Retina (tissue), 1 donor: ENCODE results near the gene PBX1.
A peak's percentile ranks its signal among the peaks of the same experiment; 100 is the strongest.

Source experiments
- DNase-seq: peaks from one replicate; pipeline ENCODE4 v3.0.0-alpha.2; 2016

The PBX1 gene

DNA sequence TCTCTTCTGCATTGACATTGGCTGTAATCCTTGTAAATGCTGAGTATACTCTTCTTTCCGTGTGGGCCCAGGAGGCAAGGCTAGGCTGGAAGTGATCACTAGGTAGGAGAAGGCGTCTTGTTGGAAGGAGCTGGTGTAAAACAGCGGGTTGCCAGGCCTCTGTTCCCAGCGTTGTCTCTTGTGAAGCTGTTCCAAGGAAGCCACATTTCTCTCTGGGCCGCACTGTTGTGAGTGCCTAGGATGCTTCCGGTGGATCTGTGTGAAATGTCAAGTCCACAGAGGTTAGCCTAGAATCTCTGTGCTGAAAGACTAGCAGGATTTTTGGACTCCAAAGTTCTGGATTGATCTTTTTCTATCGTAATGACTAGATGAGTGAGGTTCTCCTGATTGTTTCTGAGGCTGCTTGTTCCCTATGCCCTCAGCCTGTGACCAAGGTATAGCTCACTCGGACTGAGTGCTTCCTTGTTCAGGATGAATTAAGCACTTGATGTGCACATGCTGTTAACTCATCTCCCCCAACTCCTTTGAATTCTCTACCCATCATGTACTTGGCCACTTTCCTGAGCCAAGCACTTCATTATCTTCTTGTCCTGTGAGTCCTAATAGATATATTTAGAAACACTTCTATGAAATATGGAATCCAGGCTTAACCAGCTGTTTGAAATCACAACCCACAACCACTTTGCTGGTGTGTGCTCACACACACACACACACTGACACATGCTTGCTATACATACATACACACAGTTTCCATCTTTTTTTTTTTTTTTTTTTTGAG lies 63.3 kb downstream of the PBX1 start:
- no peak for DNase-seq

DNA sequence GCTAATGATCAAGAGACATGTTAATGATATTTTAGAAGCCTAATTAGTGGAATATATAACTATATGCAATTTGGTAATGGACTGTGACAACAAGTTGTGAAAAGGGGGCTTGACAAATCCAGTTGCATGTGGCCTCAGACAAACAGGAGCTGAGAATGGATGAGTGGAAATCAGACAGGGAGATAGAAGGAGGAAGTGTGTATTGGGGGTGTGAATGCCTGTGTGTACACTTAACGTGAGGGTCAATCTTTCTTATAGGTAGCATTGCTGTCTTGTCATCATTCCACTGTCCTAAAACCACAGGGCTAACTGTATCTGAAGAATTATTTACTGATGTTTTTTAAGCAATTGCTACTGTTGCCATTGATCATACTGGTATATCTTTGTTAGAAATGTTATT lies 64.8 kb downstream of the PBX1 start:
- no peak for DNase-seq

DNA sequence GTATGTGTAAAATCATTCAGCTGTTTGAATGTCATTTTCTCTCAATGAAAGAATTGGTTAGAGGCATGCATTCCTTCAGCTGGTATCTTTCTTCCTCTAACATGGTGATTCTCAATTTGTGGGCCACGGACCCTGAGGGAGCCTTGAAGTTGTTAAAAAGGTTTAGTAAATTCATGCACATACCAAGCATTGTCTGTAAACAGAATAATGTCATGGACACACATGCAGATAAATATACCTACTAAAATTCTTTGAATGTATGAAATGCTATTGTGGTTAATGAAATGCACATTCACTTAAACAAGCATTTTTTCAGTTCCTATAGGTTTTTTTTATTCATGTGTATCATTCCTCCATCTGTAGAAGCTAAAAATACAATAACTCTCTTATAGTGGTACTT lies 65.4 kb downstream of the PBX1 start:
- no peak for DNase-seq

DNA sequence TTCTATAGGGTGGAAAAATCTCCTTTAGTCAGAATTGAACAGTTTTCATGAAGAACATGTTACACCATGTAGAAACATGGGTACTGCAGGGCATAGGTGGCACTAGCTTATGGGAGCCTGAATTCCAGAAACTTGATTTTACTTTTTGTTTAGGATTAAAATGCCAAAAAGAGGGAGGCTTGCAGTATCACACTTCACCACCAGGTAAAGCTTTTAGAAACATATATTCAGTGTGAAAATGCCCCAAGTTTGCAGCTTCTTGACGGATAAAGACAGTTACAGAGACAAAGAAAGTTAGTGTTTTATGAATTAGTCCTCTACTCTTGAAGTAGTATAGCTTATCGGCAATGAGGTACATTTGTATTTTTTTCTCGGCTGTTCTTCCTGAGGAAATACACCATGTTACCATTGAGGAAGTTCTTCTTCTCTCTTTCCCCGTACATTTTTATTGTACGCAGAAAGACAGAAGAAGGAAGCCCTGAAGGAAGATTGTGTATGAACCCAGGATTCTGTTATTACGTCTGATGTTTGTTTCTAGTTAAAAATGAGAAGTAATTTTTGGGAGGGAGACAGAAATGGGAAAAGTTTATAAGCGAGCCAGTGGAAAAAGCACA lies 66.1 kb downstream of the PBX1 start:
- DNase-seq = no peak

DNA sequence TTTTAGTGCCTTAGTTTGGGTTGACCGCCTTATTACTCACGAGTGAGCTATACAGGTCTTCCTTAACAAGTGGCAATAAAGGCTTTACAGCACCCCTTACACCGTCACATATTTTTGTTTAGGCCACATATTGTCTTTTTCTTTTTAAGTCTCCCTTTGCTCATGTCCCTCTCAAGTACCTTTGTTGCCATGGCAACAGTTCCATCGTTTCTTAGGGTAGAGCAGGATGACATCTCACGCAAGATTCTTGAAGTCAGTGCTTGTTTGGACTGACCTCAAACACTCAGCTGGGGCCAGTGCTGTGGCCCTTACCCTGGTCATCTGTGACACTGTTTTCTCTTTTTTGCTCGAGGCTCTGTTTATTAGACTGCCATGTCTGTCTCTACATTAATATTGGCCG lies 69.8 kb downstream of the PBX1 start:
- no peak for DNase-seq

DNA sequence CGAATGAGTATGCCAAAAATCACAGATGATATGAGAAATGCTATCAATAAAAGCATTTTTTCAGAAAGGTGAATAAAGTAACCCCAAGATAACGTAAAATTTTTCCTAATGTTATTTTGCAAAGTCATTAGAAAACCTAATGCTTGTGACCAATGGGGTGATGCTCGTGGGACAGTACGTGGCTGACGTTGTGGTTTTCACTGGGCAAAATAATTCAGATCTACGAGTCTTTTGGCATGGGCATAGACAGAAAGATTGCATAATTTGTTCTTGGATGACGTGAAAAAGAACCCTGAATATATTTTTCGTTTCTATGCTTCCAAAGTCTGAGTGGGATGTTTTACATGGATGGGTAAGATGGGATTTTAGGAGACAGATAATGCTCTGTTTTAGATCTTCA lies 71.0 kb downstream of the PBX1 start:
- no peak for DNase-seq

DNA sequence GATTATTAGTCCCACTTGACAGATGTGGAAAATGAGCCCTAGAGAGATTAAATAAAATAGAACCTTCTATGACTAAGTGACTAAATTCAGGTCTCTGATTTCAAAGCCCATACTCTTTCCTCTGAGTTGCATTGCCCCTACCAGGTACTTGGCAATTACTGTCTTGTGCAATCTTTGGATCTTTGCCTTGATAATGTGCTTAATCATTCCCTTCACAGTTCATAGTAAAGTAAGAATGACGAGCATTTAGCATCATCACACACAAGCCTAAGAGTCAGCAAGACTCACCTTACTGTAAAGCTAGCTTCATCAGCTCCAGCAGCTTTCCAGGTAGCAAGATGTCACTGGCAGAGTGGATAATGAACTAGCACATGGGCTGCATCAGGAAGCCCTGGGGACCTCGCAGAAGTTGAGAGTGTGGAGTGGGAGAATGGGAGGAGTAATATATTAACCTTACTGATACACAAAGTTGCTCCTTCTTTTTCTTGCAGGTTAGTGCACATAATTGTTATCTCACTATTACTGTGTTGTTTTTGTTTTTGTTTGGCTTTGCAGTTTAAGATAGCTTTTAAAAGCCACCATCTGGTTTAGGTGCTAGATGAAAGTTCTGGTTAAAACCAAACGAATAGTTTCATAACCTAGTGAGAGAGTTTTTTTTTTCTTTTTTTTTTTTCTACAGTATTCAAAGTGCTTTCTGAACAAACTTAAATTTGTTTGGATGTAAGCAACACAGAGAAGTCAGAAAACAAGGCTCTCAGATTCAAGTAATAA lies 71.8 kb downstream of the PBX1 start:
- DNase-seq = no peak

DNA sequence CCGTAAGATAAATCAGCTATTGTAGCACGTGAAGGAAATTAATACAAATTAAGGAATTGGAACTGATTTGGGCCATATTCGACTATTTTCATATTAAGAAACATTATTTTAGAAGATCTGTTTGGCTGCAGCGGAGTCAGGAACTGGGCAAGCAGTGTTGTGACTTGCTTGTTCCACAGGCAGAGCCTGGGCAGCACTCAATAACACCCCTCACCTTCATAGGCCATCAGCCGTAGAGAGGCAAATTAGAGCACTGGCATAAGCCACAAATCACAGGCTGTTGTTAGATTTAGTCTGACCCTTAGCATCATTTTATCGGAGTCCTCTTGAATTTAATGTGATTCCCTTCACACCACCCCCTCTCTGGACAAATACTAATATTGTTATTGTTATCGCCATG lies 72.8 kb downstream of the PBX1 start:
- DNase-seq = no peak

DNA sequence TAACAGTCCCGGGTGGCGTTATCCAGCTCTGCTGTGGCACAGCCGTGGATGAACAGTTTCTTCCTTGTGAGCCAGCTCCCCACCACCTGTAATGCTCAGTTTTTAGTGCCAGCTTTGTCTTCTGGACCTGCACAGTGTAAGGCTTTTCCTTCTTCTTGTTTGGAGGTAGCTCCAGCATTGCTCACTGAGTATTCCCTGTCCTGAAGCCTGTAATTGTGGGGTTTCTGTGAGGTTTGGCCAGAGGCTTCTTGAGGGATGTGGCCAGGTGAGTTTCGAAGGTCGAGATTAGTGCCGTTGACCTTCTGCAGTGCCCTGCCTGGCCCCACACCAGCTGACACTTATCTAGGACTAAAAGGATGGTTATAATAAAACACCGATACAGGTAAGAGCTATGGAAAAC lies 75.0 kb downstream of the PBX1 start:
- DNase-seq = no peak

DNA sequence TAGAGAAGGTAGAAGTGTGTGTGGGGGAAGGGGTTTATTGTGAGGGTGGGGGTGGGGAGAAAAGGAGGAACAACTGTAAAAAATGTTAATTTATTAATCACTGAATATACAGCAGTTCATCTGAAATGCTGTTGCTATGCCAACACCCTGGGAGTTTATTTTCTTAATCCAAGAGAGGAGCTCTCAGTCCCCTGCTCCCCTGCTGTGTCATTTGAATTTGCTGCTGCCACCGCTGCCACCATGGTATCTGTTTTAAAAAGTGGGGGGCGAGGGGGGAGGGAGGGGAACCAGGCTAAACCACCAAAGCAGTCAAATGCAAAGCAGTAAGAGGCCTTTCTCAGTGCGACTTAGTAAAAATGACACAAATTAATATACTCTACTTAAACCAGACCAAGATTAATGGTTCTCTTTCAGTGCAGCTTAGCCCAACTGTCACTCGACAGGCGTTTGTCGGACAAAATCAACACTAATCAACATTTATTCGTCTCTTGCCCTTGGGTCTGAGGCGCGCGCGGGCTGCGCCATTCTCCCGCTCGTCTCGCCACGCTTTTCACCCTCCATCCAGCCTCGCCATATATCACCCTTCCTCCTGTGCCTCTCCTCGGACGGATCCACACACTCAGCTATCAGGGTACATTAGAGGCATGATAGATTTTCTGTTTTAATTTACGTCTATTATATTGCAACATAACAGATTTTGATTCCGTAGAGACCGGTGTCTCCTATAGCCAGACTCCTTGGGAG lies 76.2 kb downstream of the PBX1 start:
- DNase-seq = peak; percentile 67

DNA sequence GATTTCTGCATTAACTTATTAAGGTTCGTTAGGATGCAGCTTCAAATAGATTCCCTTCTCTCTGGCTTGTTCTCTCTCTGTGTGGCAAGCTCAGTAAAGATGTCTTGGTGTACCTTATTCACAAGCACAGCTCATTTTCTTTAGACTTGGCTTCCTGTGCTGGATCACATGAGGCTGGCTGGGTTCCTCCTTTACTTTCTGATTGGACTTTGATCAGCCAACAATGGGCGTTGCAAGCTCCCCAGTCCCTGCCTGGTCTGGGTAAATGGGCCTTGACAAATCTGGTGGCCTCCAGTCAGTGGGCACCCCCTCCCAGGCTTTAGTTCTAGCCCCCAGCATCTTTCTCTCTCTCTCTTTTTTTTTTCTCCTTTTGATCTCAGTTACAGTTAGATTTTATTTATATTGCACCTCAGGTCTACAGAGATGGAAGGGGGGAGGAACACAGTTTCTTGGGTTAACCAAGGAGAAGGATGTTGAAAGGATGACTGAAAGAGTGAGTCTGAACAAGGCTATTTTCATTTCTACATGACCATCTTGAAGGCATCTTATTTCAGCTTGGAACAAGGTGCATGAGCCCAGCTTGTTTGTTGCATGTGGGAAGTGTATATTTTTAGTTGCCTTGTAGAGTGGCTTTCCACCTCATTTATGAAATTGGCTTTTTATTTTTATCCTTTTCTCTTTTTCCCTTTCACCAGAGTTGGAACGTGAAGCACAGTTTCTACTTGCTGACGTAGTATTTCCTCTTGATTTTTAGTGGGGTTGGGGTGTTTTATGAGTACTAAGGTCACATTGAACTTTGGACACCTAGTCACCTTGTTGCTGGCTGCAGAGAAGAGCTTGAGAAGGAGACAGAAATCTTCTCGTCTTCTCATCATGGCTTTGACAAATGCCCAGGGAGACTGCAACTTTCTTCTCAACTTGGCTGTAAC lies 77.1 kb downstream of the PBX1 start:
- DNase-seq = no peak

DNA sequence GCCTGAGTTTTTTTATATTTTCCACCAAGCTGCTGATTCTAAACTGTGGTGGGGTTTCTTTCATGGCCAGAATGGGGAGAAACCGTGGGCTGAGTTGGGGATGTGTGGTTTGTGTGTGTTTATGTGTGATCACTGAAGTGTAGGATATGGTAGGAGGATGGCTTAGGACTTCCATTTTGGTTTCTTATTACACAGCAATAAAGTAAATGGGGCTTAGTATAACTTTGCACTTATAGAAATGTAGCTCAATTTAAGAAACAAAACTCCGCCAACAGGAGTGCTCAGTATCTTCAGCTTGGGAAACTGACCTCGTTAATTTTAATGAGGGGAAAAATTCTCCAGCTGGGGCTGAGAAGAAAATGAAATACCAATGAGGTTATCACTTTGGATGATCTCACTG lies 77.8 kb downstream of the PBX1 start:
- no peak for DNase-seq

DNA sequence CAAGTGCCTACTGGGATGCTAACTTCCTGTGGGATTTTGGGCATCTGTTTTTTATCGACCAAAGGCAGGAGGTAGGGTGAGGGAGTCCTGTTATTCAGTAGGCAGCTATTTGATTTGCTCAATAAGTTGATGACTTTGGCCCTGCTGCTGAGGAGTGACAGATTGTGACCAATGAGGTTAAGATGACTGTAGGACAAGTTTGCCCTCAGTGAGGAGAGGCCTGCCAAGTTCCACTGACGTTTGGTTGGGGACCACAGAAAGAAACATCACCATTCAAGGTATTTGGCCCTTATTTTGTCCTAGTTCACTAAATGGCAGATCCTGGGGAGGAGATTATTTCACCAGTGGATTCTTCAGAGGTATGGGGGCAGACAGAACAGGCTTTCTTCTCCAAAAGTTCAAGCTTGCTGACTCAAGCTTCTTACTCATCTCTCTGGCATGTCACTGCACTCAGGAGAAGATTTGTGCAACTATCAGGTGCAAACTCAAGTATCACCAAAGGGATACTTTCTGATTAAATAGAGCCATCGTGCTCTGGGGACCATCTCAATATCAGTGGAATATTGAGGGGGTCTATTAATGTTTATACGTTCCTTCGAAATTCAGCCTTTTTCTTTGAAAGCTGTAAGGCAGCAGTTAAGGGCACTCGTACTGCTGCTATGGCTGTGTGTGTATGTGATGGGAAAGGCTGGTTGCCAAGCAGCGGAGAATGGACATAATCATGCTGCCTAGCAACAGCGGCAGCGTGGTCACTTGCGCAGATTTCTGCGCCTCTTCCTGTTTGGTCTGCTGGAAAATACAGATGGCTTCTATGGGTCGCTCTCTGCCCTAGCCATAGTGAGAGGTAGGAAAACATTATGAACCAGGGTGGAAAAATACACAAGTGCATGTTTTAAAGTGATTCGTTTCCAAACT lies 78.7 kb downstream of the PBX1 start:
- DNase-seq = peak; percentile 90

DNA sequence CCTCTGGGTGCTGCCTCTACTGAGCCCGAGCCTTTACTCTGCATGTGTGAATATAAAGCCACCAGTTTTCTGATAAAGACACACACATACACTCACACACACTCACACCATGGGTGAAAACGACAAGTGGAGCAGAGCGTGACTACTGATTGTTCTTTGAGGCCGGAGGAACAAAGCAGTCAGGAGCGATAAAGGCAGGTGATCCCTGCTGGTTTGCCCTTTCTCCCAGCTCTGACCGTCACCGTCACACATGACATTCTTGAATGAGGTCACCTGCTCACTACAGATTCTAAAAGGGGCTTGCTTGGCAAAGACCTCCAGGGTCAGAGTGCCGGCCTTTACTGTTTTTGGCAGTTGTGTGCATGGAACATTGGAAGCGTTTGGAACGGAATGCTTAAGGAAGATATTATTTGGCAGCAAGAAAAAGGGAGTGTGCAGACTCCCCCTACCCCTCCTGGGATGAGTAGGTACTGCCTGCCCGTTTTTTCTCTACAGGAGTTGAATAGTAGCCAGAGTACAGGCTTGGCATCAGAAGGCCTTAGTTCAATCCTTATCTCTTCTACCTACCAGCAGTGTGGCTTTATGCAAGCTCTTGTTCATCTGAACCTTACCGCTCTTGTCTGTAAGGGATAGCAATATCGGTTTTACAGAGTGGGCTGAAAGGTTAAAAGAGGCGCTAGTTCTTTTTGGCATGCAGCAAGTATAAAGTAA lies 79.7 kb downstream of the PBX1 start:
- DNase-seq = peak; percentile 63

DNA sequence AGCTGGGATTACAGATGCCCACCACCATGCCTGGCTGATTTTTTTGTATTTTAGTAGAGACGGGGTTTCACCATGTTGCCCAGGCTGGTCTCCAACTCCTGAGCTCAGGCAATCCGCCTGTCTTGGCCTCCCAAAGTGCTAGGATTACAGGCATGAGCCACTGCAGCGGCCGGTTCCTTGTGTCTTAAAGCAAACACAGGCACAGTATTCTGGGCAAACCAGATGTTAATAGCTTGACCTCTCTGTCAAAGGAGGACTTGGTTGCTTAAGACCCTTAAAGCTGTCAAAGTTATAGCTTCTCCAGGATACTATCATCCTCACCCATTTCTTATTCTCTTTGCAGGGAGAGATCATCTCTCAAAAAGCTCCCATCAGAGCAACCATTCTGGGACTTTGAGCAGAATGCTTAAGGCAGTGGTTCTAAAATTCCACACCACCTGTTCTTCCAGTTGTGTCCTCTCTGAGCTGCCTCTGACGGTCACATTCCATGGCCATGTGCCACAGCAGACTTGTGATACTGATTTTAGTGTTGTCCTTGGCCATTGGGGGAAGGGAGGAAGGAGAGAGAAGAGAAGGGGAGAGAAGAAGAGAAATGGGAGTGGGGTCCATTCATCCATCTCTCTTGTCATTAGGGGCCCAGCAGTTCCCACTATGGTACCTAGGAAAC lies 81.8 kb downstream of the PBX1 start:
- DNase-seq = no peak

DNA sequence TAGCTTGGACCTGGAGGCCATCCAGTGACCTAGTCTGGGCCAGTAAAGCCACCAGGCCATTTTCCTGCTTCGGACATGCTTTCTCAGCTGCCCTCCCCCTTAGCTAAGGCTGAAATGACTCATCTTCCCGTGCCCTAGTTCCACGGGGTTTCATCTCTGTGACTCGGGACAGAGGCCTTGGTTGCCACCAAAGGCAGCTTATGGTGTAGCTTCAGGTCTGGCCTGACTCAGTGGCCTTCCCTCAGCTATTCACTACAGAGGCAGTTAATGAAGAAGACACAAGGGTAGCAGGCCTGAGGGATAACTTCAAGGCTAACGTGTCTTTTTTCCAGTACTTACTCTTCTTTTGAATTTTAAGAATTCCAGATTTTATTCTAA lies 82.4 kb downstream of the PBX1 start:
- DNase-seq = no peak

DNA sequence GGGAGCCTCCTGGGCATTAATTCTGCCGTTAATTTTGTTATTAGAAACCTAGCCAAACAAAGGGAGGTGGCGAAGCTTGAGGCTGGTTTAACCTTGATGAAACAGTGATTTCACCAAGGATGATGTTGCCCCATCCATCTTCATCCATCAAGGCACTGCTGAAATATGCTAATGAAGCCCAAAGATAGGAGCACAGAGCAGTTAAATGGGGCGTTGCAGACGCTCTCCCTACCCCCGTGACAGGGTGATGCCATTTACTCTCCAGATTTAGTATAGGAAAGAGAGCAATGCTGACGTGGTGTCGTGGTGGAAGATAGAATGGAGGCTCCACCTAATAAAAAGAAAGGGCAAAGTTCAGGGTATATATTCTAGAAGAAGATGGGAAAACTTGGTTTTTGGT lies 84.0 kb downstream of the PBX1 start:
- no peak for DNase-seq

DNA sequence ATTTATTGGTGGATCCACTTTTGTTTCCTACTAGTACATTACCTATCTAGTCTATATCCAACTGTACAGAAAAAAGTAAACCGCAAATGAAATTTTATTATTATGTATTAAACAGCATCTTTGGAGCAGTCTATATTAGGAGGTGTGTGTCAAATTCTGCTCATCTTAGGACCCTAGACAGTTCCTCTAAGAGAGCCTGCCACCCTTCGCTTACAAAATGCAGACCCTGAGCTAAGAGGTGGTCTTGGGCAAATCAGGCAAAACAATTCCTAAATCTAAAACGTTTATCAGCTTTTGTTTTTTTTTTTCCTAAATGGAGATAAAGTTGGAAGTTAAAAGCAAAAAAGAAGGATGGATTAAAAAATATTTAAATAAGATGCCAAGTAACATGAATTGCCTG lies 85.3 kb downstream of the PBX1 start:
- DNase-seq = no peak

DNA sequence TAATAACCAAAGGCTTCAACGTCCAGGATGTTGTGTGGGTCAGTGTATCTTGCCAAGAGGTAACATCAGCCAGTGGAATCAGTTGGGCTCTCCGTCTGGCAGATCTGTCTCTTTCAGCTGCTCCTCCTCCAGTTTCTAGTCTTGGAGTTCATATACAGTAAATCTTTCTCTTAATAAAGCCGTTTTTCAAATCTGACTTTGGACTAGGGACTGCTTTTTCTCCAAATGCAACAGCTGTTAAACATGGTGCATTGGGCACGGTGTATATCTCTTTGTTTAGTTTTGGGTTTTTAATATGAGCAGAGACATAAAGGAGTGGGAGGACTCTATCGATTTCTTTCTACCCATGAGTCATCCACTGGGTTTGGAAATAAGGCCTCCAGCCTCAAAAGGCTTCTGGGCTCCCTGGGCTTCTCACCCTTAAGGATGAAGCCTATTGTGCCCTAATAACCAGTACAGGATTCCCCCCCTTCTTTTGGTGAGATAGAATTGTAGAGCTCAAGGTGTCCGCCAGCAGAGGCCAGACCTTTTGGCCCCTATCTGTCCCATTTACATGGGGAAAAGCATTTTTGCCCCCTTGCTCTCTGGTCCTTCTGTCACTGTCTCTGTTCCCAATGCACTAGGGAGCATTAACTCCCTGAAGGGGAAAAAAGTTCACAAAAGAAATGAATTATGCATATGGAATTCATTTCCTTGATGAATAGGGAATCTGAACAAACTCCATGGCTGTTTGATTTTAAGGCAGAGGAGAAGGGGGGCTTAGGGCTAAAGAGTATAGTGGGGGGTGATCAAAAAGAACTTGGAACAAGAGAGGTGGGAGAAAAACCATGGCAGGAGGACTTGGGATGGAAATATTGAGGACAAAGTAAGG lies 86.0 kb downstream of the PBX1 start:
- no peak for DNase-seq
